ENCODE data around the gene GLCE. TPM values are rescaled to one million over a fixed set of nuclear protein-coding genes. Genes with fewer than 3 reads are reported as not detected.
"Not testable (repeated sequence)": the region's sequence is repeated elsewhere in the genome, so short reads cannot be mapped to it uniquely, and the experiment has no call there.

Gene GLCE
- total and polyA plus RNA-seq, 2 experiments from 2014 or later = 9.7 to 17.1 TPM

DNA sequence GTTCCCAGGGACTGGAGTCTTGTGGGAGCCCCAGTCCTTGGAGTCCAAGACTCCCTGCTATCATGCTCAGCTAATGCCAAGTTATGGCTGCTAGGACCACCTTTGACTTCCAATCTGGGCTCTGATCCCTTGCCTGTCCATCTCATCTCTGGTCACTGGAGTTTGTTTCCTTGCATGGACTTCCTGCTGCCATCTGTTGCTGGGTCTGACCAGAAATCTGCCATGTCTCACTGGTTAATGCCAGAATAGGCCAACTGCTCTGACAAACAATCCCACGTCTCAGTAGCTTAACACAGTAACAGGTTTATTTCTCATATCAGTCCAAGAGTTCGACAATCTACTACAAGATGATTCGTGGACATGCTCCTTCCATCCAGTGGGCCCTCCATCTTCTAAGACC is 10.1 kb upstream of the GLCE start:
- peaks cover 8% of the 10 kb centered on the region; the same call in 1 of the 2 replicates for H3F3A ChIP-seq (ENCODE audit: insufficient read depth)
- no peak overlapping the region for H3K4me2 ChIP-seq (ENCODE audit: unreplicated experiment)
- TF ChIP-seq EZH2 (IDR thresholded peaks at IDR 0.05; ENCODE audit: insufficient read depth, poor library complexity, severe bottlenecking) = no peak
- H3K4me1 ChIP-seq (ENCODE audit: insufficient read depth) = peaks cover 15% of the 10 kb centered on the region
- H3K36me3 ChIP-seq (ENCODE audit: low read depth) = no peaks in the 10 kb centered on the region
- H3K27me3 ChIP-seq (replicated peaks; ENCODE audit: insufficient read depth) = peaks cover 58% of the 10 kb centered on the region
- 0 out of 2 replicates have a peak, but pooled peaks cover 5% of the 10 kb centered on the region for H3K9me2 ChIP-seq (ENCODE audit: insufficient read depth)
- in situ Hi-C loops (cut with MboI) = no loop called here
- H3K9me3 ChIP-seq (ENCODE audit: low read depth) = no peaks in the 10 kb centered on the region
- no peaks in the 10 kb centered on the region for H4K20me1 ChIP-seq (ENCODE audit: insufficient read depth)
- no peak overlapping the region for H2AFZ ChIP-seq
- WGBS, 2 experiments (ENCODE audit: low coverage in 1 of 2, low lambda C conversion rate in 2 of 2, missing lambda C conversion rate in 2 of 2) = 52 to 54% methylated on average over 3 of the region's 3 CpGs
- no peak overlapping the region for H3K9ac ChIP-seq
- H3K27ac ChIP-seq = no peak overlapping the region
- no peak for DNase-seq
- H3K4me3 ChIP-seq = no peak overlapping the region
- H3K79me2 ChIP-seq (ENCODE audit: insufficient read depth) = no peaks in the 10 kb centered on the region

DNA sequence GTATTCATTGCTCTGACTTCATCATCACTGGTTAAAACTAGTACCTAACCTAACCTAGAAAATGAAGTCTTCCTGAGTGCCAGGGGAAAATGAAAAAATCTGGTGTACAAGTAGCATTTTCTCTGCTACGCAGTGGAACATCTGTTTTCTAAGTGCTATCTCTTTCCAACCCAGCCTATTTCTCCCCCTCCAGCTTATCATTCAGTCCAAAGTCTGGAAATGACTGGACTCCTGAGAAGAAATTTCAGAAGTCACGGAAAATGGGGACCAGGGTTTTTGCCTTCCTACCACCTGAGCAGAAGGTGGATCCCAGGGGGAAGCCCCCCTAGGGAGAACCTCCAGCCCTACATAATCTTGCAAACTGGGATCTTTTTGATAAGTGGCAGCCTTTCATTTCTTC is 9.6 kb upstream of the GLCE start:
- in situ Hi-C loops (cut with MboI) = no loop called here
- no peak overlapping the region for H3K9ac ChIP-seq
- no peaks in the 10 kb centered on the region for H3K79me2 ChIP-seq (ENCODE audit: insufficient read depth)
- 80 to 82% methylated on average over 2 of the region's 2 CpGs for WGBS, 2 experiments (ENCODE audit: low coverage in 1 of 2, low lambda C conversion rate in 2 of 2, missing lambda C conversion rate in 2 of 2)
- H2AFZ ChIP-seq = no peak overlapping the region
- no peak overlapping the region for H3K27ac ChIP-seq
- peaks cover 10% of the 10 kb centered on the region; the same call in 1 of the 2 replicates for H3F3A ChIP-seq (ENCODE audit: insufficient read depth)
- H3K4me3 ChIP-seq = no peak overlapping the region
- H3K4me1 ChIP-seq (ENCODE audit: insufficient read depth) = peaks cover 17% of the 10 kb centered on the region
- H3K9me3 ChIP-seq (ENCODE audit: low read depth) = no peaks in the 10 kb centered on the region
- H3K4me2 ChIP-seq (ENCODE audit: unreplicated experiment) = no peak overlapping the region
- DNase-seq = no peak
- H3K27me3 ChIP-seq (replicated peaks; ENCODE audit: insufficient read depth) = peaks cover 53% of the 10 kb centered on the region
- 0 out of 2 replicates have a peak, but pooled peaks cover 7% of the 10 kb centered on the region for H3K9me2 ChIP-seq (ENCODE audit: insufficient read depth)
- H4K20me1 ChIP-seq (ENCODE audit: insufficient read depth) = no peaks in the 10 kb centered on the region
- TF ChIP-seq EZH2 (IDR thresholded peaks at IDR 0.05; ENCODE audit: insufficient read depth, poor library complexity, severe bottlenecking) (no peak), EZH2phosphoT487 (IDR thresholded peaks at IDR 0.05; ENCODE audit: insufficient read depth, low read depth) (no peak)
- no peaks in the 10 kb centered on the region for H3K36me3 ChIP-seq (ENCODE audit: low read depth)

DNA sequence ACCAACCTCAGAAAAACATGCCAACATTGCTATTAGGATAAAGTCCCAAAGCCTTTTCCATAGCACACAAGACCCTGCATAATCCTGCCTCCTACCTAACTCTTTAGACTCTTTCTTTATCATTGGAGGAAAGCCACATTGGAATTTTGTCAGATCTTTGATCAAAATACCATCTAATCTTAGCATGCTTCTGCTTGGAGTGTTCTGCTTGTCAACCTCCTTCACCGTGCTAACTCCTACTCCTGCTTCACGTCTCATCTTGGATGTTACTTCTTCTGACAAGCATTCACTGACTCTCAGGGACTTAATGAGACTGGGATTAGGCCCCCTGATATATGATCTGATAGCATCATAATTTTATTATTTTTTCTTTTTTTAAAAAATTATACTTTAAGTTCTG is 7.4 kb upstream of the GLCE start:
- H2AFZ ChIP-seq = no peak overlapping the region
- 0 out of 2 replicates have a peak, but pooled peaks cover 7% of the 10 kb centered on the region for H3K9me2 ChIP-seq (ENCODE audit: insufficient read depth)
- WGBS, 2 experiments (ENCODE audit: low coverage in 1 of 2, low lambda C conversion rate in 2 of 2, missing lambda C conversion rate in 2 of 2) = 92 to 98% methylated on average over 2 of the region's 2 CpGs
- H3K36me3 ChIP-seq (ENCODE audit: low read depth) = no peaks in the 10 kb centered on the region
- H3K27me3 ChIP-seq (replicated peaks; ENCODE audit: insufficient read depth) = peaks cover 31% of the 10 kb centered on the region
- no peak for TF ChIP-seq EZH2phosphoT487 (IDR thresholded peaks at IDR 0.05; ENCODE audit: insufficient read depth, low read depth)
- no peak for TF ChIP-seq EZH2 (IDR thresholded peaks at IDR 0.05; ENCODE audit: insufficient read depth, poor library complexity, severe bottlenecking)
- peaks cover 17% of the 10 kb centered on the region for H3K4me1 ChIP-seq (ENCODE audit: insufficient read depth)
- H3K9me3 ChIP-seq (ENCODE audit: low read depth) = no peaks in the 10 kb centered on the region
- H3K27ac ChIP-seq = no peak overlapping the region
- H4K20me1 ChIP-seq (ENCODE audit: insufficient read depth) = no peaks in the 10 kb centered on the region
- no peak overlapping the region for H3K4me2 ChIP-seq (ENCODE audit: unreplicated experiment)
- no peak overlapping the region for H3K9ac ChIP-seq
- no peak for DNase-seq
- in situ Hi-C loops (cut with MboI) = no loop called here
- no peak overlapping the region for H3K4me3 ChIP-seq
- peaks cover 10% of the 10 kb centered on the region; the same call in 1 of the 2 replicates for H3F3A ChIP-seq (ENCODE audit: insufficient read depth)
- H3K79me2 ChIP-seq (ENCODE audit: insufficient read depth) = no peaks in the 10 kb centered on the region

DNA sequence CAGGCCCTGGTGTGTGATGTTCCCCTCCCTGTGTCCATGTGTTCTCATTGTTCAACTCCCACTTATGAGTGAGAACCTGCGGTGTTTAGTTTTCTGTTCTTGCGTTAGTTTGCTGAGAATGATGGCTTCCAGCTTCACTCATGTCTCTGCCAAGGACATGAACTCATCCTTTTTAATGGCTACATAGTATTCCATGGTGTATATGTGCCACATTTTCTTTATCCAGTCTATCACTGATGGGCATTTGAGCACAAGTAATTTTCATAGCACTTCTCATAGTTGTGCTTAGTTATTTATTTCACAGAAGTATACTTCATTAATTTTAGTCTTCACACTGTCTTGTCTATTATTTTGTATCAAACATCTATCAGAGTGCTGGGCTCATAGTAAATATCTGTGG is 6.8 kb upstream of the GLCE start:
- Histone ChIP-seq H3K27me3 (replicated peaks; ENCODE audit: insufficient read depth) (peaks cover 25% of the 10 kb centered on the region), H3K4me1 (ENCODE audit: insufficient read depth) (peaks cover 17% of the 10 kb centered on the region)
- H3K36me3 ChIP-seq (ENCODE audit: low read depth); H3K4me3 ChIP-seq; in situ Hi-C loops (cut with MboI); H3K4me2 ChIP-seq (ENCODE audit: unreplicated experiment); H3K79me2 ChIP-seq (ENCODE audit: insufficient read depth); H3F3A ChIP-seq (ENCODE audit: insufficient read depth); H4K20me1 ChIP-seq (ENCODE audit: insufficient read depth); H3K9me2 ChIP-seq (ENCODE audit: insufficient read depth); H3K27ac ChIP-seq; H3K9ac ChIP-seq; H2AFZ ChIP-seq; H3K9me3 ChIP-seq (ENCODE audit: low read depth); DNase-seq: not testable (repeated sequence)
- WGBS, 2 experiments (ENCODE audit: low coverage in 1 of 2, low lambda C conversion rate in 2 of 2, missing lambda C conversion rate in 2 of 2) = 91% methylated on average over 2 of the region's 2 CpGs

DNA sequence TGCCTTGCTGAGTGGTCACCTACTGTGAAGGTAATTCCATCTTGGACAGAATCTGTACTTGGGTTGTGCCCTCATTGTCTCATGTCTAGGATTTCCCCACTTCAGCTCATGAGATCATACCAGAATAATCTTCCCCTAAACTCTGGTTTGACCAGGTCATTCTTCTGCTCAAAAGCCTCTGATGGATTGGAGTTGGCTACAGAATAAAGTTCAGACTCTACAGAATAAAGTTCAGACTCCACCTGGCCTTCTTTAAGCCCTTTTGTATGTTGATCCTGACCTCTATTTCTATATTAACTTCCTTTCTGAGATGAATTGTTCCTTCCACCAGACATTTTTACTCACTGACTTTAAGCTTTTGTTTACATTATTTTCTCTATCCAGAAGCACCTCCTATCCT is 6.4 kb upstream of the GLCE start:
- Histone ChIP-seq H2AFZ (peak overlapping the region; percentile 22; the same call in 1 of the 2 replicates), H3K9ac (no peak overlapping the region), H3F3A (ENCODE audit: insufficient read depth) (peaks cover 10% of the 10 kb centered on the region; the same call in 1 of the 2 replicates), H3K4me2 (ENCODE audit: unreplicated experiment) (peak overlapping the region; percentile 59), H4K20me1 (ENCODE audit: insufficient read depth) (no peaks in the 10 kb centered on the region), H3K9me3 (ENCODE audit: low read depth) (no peaks in the 10 kb centered on the region), H3K79me2 (ENCODE audit: insufficient read depth) (no peaks in the 10 kb centered on the region), H3K4me1 (ENCODE audit: insufficient read depth) (peaks cover 17% of the 10 kb centered on the region), H3K36me3 (ENCODE audit: low read depth) (no peaks in the 10 kb centered on the region), H3K27me3 (replicated peaks; ENCODE audit: insufficient read depth) (peaks cover 20% of the 10 kb centered on the region), H3K27ac (no peak overlapping the region), H3K4me3 (no peak overlapping the region), H3K9me2 (ENCODE audit: insufficient read depth) (0 out of 2 replicates have a peak, but pooled peaks cover 7% of the 10 kb centered on the region)
- TF ChIP-seq EZH2phosphoT487 (IDR thresholded peaks at IDR 0.05; ENCODE audit: insufficient read depth, low read depth) = no peak
- no peak for TF ChIP-seq EZH2 (IDR thresholded peaks at IDR 0.05; ENCODE audit: insufficient read depth, poor library complexity, severe bottlenecking)
- in situ Hi-C loops (cut with MboI) = no loop called here
- DNase-seq = no peak

Data from GM23248 (cell line).